NB4 (cell line): Measurements from ENCODE around the gene DCDC2.
"Not testable (repeated sequence)": the region's sequence is repeated elsewhere in the genome, so short reads cannot be mapped to it uniquely, and the experiment has no call there.

ENCODE experiments used
- DNase-seq: peaks from one replicate; pipeline ENCODE4 v3.0.0; 2010; ENCODE audit warnings: low read depth
- H3K4me3 ChIP-seq: one replicate; pipeline ENCODE4 v1.5.1; 2011; ENCODE audit warnings: mild to moderate bottlenecking, low read depth, low read length, moderate library complexity
- CTCF ChIP-seq: IDR thresholded peaks from one replicate; pipeline ENCODE4 v1.5.1; 2012; ENCODE audit warnings: low read depth, low read length
- MAX ChIP-seq: IDR thresholded peaks from 2 replicates; pipeline ENCODE4 v1.6.1; 2011; ENCODE audit warnings: low read depth, low read length
- MYC ChIP-seq: IDR thresholded peaks from 2 replicates; pipeline ENCODE4 v1.6.1; 2011; ENCODE audit warnings: low read depth, low read length
- POLR2A ChIP-seq: IDR thresholded peaks from 2 replicates; pipeline ENCODE4 v1.6.1; 2011; ENCODE audit warnings: mild to moderate bottlenecking; ENCODE audit not compliant: insufficient read length; ENCODE audit errors: extremely low read depth

The DCDC2 gene

GRCh38 chr6:24323632-24324337 lies 34.1 kb downstream of the DCDC2 start:
- no peak overlapping the region for H3K4me3 ChIP-seq
- TF ChIP-seq POLR2A (no peak), MAX (no peak), MYC (no peak)
- no peak for DNase-seq

GRCh38 chr6:24322924-24323323 lies 34.9 kb downstream of the DCDC2 start:
- TF ChIP-seq MYC: no peak
- no peak for TF ChIP-seq MAX
- TF ChIP-seq CTCF: no peak
- no peak for TF ChIP-seq POLR2A
- no peak overlapping the region for H3K4me3 ChIP-seq
- no peak for DNase-seq

- not testable (repeated sequence) for H3K4me3 ChIP-seq, DNase-seq
Measured at GRCh38 chr6:24322446-24322845, 35.4 kb downstream of the DCDC2 start.

GRCh38 chr6:24321538-24322162 lies 36.2 kb downstream of the DCDC2 start:
- no peak for DNase-seq
- TF ChIP-seq POLR2A: no peak
- no peak overlapping the region for H3K4me3 ChIP-seq

- H3K4me3 ChIP-seq: no peak overlapping the region
- TF ChIP-seq MAX (no peak), POLR2A (no peak), MYC (no peak), CTCF (no peak)
- DNase-seq: no peak
Measured at GRCh38 chr6:24313251-24314141, 44.4 kb downstream of the DCDC2 start.

- DNase-seq, H3K4me3 ChIP-seq: not testable (repeated sequence)
Measured at GRCh38 chr6:24311775-24312174, 46.1 kb downstream of the DCDC2 start.

- no peak for DNase-seq
- TF ChIP-seq CTCF (no peak), POLR2A (no peak), MYC (no peak), MAX (no peak)
- H3K4me3 ChIP-seq: no peak overlapping the region
Measured at GRCh38 chr6:24307881-24308280, 50.0 kb downstream of the DCDC2 start.
